Inflammatory macrophage (primary cell): ENCODE results near the gene TEAD3.
"Not testable (repeated sequence)": the region's sequence is repeated elsewhere in the genome, so short reads cannot be mapped to it uniquely, and the experiment has no call there.

ENCODE experiments used
- DNase-seq, 2 donors: peaks; one replicate each; pipeline ENCODE4 v3.0.0-alpha.2; 2020 to 2022

TEAD3 gene

DNA sequence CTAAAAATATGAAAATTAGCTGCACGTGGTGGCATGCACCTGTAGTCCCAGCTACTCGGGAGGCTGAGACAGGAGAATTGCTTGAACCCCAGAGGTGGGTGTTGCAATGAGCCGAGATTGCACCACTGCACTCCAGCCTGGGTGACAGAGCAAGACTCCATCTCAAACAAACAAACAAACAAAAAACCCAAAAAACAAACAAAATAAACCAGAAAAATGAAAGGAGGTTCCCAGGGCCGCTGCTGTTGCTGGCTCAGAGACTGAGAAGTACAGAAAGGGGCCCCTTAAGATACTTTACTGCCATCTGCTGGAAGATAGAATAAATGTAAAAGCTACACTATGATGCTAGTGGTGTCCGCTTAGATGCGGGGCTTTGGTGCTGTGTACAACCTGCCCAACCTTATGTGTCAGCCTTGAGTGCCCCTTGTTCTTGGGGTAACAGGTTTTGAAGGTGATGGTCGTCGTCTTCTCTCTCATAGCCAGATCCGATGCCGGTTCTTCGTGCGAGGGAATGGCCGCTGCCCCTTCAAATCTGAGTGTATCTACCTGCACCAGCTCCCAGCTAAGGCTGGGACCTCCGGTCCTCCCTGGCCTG lies 47.5 kb downstream of the TEAD3 start:
- DNase-seq = peak; percentile 75 to 86

DNA sequence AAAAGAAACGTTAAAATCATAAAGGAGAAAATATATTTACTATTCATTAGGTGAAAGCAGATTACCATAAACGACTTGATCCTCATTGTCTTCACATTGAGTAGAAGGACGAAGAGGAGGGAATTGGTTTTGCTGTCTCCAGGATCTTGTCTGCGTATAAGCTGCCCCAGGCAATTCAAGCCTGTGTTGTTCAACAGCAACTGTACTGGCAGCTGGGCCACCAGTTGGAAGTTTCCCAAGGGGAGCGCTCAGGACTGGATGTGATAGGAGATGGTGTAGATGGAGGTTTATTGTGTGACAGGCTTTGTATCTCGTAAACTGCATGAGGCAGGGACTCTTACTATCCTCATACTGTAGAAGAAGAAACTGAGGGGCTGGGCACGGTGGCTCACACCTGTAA lies 48.7 kb downstream of the TEAD3 start:
- DNase-seq = no peak

DNA sequence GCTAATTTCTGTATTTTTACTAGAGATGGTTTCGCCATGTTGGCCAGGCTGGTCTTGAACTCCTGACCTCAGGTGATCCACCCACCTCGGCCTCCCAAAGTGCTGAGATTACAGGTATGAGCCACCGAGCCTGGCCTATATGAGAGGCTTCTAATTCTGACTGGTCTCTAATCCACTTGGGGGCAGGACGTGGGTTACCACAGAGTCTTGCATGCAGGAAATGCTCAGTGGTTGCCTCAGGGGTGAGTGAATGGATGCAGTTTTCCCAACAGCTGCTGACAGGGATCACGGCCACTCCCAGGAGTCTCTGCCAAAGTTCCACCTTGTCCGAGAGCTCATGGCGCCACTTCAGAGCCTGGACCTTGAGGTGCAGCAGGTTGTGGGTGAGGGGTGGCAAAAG lies 51.2 kb downstream of the TEAD3 start:
- no peak for DNase-seq

DNA sequence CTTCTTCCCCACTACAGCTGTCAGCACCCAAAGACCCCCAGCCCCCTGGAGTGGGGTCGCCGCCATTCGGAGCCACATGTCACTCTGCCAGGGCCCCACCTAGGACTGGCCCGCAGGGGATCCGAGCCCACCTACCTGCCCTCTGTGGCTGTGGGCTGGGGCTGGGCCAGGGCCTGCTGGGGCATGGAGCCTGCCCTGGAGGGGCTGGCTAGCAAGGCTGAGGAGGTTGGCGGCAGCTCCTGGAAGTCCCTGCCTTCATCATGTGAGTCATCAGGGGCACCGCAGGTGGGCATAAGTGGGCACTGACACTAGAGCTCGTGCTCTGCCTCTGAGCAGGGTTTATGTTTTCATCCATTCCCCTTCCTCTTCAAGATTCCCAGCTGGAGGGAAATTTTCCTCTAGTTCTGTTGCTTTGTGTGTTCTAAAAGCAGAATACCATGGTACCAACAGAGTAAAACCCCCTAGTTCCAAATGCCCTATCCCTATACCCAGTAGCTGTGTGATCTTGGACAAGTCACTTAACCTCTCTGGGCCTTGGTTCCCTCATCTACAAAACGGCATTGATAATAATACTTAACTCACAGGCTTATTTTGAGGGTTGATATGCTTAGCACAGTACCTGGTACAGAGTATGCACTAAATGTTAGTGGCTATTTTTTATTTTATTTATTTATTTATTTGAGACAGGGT lies 53.4 kb downstream of the TEAD3 start:
- no peak for DNase-seq

DNA sequence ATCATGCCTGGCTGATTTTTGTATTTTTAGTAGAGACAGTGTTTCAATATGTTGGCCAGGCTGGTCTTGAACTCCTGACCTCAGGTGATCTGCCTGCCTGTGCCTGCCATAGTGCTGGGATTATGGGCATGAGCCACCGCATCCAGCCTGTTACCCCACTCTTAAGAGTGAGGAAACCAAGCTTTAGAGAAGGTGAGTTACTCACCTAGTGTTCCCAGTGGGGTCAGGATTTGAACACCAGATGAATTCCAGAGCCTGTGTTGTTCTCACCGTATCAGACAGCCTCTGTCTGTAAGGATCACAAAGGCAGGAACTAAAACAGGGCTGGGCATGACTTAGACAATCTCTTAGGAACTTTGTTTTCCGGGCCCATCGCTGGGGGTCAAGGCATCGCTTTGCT lies 54.2 kb downstream of the TEAD3 start:
- DNase-seq = no peak

DNA sequence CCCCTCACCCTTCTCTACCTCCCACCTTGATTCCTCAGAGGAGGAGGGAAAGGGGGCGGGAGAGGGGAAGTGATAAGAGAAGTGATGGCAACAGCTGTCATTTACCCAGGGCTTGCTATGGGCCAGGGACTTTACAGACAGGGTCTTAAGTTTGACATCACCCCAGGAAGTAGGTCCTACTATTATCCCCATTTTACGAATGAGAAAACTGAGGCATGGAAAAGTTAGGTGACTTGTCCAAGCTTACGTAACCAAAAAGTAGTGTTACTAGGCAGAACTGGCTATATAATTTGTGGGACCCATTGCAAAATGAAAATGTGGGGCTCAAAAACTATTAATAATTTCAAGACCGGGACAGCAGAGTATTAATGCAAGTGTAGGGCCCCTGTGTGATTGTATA lies 55.2 kb downstream of the TEAD3 start:
- no peak for DNase-seq

DNA sequence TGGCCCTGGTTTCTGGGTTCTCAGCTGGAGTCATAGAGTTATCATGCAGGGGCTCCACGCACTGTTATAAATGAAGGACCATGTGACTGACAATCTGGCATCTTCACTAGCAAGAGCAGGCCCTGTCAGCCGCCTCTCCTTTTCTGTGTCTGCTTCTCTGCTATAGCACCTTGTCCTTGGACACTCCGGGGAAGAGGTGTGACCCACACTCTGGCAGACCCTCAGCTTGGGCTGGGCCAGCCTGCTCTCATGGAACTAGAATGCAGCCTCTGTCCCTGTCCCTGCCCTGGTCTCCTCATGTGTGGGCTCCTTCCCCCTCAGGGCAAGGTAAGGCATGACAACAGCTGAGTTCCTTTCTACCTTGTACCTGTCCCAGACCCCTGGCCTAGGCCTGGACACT lies 55.7 kb downstream of the TEAD3 start:
- DNase-seq = no peak

DNA sequence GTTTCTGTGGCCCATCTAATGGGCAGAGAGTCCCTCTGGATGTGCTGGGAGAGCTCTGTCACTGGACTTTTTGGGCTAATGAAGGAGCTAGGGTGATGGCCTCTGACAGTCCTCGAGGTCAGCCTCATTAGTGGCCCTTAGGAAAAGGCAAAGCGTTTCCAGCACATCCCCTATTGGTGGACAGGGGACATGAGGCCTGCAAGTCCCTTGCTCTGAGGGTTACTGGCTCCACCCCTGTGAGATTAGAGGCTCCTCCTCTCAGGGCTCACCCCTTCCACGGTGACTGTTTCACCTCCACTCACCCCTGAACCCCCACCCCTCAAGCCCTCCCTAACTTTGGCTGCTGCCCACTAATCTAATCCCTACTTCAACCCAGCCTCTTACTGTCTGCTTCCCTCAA lies 57.6 kb downstream of the TEAD3 start:
- no peak for DNase-seq

DNA sequence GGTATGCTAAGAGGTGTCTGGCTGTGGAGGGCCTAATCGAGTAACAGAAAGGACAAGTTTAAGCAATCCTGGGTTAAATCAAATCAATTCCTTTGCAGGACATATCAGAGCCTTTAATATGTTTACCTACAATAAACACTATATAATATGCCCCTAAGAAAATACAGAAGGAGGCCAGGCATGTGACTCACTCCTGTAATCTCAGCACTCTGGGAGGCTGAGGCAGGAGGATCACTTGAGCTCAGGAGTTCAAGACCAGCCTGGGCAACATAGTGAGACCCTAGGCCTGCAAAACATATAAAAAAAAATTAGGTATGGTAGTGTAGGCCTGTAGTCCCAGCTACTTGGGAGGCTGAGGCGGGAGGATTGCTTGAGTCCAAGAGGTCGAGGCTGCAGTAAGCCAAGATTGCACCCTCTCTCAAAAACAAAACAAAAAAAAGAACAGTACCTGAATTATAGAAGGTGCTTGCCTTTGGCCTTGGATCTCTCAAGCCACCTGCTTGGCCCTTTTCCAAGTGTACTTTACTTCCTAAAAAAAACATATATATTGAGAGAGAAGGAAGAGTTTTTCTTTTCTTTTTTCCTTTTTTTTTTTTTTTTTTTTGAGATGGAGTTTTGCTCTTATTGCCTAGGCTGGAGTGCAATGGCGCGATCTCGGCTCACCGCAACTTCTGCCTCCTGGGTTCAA lies 58.4 kb downstream of the TEAD3 start:
- not testable (repeated sequence) for DNase-seq

DNA sequence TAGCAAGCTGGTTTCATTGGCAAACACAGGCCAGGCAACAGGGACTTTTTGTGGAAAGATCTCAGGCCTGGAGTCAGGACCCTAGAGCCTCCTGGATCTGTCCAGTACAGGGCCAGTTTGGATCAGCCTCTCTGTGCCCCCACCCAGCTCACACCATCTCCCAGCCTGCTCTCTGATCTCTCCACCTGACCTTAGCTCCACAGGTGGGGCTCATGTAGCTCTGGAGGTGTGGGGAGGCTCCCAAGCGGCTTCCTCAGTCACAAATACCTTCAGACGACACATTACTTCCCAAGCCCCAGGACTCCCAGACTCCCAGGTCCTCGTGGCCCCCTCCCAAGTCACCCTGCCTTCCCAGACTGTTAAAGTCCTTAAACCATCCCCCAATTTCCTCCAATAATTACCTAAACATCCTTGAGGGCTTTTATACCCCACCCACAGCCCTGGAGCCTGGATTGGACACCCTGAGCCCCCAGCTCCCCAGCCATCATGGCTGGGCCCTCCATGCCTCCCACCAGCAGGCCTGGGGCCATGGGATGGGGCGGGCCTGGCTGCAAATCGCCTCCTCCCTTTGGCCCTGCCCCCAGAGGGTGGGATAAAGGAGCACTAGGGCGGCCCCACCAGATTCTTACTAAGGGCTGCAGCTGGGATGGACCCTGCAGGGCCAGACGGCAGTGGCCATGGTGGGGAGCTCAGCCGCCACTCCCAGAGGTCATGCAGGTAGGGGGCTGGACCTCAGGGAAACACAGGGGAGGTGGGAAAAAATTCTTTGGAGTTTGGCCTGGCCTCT lies 60.6 kb downstream of the TEAD3 start:
- DNase-seq = no peak

DNA sequence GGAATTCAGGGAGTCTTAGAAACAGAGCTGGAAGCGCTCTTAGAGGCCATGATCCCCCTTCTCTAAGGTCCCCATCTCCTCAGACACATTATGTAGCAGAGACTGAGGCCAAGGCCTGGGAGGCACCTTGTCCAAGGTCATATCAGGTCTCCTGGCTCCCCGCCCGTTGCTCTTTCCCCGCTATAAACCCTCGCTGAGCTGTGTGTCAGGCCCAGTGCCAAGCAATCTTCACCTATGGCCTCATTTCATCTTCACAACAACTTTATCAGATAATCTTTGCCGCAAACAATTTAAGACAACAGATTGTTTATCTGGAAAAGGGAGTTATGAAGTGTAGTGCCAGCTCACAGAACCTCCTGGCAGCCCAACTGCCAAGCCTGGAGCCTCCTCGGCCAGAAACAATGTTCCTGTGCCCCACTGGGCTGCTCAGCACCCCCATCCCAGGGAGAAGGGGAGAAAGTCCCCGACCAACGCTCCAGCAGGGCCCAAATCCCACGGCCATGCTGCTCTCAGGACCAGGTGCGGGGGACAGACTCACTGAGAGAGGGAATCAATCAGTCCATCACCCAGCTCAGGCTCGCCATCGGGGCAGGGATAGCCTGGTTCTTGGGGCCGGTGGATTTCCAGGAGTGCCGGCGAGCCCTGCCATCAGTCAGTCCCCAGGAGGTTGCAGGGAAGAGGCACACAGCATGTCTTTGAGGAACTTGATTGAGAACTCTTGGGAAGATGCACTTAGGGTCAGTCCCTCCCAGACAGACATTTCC lies 61.6 kb downstream of the TEAD3 start:
- no peak for DNase-seq

DNA sequence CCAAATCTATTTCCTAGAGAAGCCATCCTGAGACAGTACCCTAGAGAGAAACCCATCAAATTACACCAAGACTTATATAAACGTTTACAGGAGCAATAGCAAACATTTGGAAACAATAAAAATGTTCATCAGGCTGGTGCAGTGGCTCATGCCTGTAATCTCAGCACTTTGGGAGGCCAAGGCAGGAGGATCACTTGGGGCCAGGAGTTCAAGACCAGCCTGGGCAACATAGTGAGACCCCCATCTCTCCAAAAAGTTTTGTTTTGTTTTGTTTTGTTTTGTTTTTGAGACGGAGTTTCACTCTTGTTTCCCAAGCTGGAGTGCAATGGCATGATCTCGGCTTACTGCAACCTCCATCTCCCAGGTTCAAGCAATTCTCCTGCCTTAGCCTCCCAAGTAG lies 64.2 kb downstream of the TEAD3 start:
- DNase-seq = not testable (repeated sequence)

DNA sequence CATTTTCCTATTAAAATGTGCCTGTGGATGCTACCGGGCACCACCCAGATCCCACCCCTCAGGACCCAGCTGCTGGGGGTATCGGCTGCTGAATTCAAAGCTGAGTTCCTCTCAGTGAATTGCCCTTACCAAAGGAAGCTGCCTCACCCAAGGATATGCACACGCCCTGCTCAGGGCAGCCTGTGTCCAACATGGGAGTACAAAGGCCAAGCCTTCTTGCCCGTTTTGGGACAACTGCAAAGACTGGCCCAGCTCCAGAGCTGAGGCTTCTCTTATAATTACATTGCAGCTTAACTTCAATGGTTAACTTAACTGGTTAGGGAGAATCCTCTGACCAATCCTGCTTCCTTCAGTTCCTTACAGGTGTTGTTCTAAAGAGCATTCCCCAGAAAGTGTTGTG lies 64.6 kb downstream of the TEAD3 start:
- no peak for DNase-seq

DNA sequence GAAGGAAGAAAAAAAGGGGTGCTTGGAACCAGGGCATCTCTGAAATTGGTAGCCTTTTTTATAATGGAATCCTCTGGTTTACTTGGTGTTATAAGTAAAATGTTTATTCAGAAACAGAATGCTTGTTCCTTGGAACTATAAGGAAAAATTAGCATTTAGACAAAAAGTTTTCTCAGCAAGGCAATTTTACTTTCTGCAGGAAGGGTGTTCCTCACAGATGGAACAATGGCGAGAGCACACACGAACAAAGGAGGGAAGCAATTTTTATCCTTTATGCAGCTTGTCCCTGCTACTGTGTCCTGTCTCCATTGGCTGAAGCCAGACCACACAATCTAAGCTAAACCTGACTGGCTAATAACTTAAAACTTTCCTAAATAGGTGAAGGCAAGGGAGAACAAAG lies 67.4 kb downstream of the TEAD3 start:
- no peak for DNase-seq

DNA sequence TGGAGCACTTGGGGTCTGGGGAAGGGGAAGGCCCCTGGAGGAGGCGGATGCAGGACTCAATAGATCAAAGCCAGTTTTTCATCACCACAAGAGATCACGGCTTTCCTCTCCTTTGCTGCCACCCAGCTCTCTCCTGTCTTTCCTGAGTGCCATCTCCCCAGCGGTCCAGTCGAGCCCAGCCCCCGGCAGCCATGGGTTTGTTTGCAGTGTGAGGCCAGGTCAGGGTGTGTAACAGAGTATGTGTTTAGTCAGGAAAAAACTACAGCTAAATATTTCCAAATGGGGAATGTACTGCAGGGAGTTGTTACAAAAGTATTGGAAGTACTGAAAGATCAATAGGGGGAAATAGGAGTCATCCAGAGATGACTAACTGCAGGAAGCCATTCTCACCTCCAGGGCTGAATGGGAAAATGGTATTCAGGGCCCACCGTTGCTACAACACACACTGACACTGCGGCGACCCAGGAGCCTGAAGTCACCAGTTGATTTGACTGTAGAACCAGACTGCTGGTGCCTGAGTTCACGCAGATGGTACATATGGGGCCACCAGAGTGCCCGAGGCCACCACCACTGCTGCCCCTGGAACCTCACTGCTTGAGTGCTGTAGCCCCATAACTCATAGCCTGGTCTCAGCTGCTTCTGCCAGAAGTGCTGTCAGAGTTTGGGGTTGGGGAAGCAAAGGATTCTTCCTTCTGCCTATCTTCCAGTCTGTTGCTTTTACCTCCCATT lies 68.3 kb downstream of the TEAD3 start:
- no peak for DNase-seq

DNA sequence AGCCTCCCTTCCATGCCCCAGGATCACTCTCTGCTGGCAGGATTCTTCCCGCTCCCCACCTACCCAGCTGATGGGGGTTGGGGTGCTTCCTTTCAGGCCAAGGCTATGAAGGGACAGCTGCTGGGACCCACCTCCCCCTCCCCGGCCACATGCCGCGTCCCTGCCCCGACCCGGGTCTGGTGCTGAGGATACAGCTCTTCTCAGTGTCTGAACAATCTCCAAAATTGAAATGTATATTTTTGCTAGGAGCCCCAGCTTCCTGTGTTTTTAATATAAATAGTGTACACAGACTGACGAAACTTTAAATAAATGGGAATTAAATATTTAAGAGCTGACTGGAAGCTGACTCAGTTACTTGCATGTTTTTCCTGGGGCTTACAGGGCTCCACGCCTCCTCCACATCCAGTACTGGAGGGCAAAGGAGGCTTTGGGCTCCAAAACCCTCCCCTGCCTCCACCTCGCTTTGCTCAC lies 69.0 kb downstream of the TEAD3 start:
- DNase-seq = no peak

DNA sequence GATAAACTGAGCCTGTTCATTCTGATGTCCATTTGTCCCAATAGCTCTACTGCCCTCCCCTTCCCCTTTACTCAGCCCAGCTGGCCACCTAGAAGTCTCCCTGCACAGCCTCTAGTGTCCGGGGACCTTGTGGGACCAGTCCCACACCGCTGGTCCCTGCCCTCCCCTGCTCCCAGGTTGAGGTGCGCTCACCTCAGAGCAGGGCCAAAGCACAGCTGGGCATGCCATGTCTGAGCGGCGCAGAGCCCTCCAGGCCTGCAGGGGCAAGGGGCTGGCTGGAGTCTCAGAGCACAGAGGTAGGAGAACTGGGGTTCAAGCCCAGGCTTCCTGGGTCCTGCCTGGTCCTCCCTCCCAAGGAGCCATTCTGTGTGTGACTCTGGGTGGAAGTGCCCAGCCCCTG lies 69.4 kb downstream of the TEAD3 start:
- DNase-seq = no peak

DNA sequence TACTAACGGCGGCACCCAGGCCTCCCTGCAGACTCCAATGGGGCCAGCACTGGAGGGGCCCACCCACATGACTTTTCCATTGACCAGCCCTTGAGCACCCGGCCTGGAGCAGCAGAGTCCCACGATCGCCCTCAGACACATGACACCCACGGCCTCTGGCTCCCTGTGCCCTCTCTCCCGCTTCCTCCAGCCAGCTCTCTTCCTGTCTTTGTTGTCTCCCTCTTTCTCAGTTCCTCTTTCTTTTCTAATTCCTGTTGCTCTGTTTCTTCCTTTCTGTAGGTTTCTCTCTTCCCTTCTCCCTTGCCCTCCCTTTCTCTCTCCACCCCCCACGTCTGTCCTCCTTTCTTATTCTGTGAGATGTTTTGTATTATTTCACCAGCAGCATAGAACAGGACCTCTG lies 70.8 kb downstream of the TEAD3 start:
- DNase-seq = peak; percentile 69 to 77

DNA sequence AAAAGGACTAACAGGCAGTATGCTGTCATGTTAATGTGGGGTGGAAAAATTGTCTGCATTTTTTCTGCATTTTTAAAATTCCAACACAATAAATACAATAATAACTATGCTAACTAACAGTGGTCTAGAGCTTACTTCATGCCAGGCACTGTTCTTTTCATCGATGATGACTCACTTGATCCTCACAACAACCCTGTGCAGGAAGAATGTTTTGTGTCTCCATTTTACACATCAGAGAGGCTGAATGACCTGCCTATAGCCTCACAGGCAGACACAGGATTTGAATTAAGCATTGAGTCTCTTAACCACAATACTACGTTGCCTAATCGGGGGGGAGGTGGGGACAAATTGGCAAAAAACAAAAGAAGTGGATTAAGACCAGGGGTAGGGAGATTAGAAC lies 71.6 kb downstream of the TEAD3 start:
- no peak for DNase-seq
